ENCODE data around the gene TNS3. TPM values are rescaled to one million over a fixed set of nuclear protein-coding genes. Genes with fewer than 3 reads are reported as not detected.

TNS3 gene
- total and polyA plus RNA-seq, 4 donors = 58.6 to 117 (median 74.7) TPM

GRCh38 chr7:47456210-47456955 lies 125.5 kb downstream of the TNS3 start:
- H3K4me1 ChIP-seq (ENCODE audit: control insufficient read depth, insufficient read depth, low read length) = peaks cover 50% of the 10 kb centered on the region
- no peak for DNase-seq (ENCODE audit: low read depth in 4 of 6, low spot score in 6 of 6)
- H3K27ac ChIP-seq (ENCODE audit: low read depth, low read length) = no peak overlapping the region
- H3K9me3 ChIP-seq (ENCODE audit: control insufficient read depth, insufficient read depth, low read length) = no peaks in the 10 kb centered on the region
- H3K4me3 ChIP-seq (ENCODE audit: low read depth, low read length) = no peak overlapping the region
- H3K27me3 ChIP-seq (ENCODE audit: control insufficient read depth, insufficient read depth, low read length) = no peaks in the 10 kb centered on the region
- H3K36me3 ChIP-seq (ENCODE audit: control insufficient read depth, insufficient read depth, low read length) = peaks cover 3% of the 10 kb centered on the region
- 96% methylated on average over 4 of the region's 14 CpGs for WGBS (ENCODE audit: insufficient coverage)

GRCh38 chr7:47455872-47456185 lies 126.1 kb downstream of the TNS3 start:
- Histone ChIP-seq H3K27ac (ENCODE audit: low read depth, low read length) (no peak overlapping the region), H3K27me3 (ENCODE audit: control insufficient read depth, insufficient read depth, low read length) (no peaks in the 10 kb centered on the region), H3K4me1 (ENCODE audit: control insufficient read depth, insufficient read depth, low read length) (peaks cover 51% of the 10 kb centered on the region), H3K9me3 (ENCODE audit: control insufficient read depth, insufficient read depth, low read length) (no peaks in the 10 kb centered on the region), H3K4me3 (ENCODE audit: low read depth, low read length) (no peak overlapping the region), H3K36me3 (ENCODE audit: control insufficient read depth, insufficient read depth, low read length) (peaks cover 3% of the 10 kb centered on the region)
- no peak for DNase-seq (ENCODE audit: low read depth in 4 of 6, low spot score in 6 of 6)
- WGBS (ENCODE audit: insufficient coverage) = 87% methylated on average over 5 of the region's 5 CpGs

- Histone ChIP-seq H3K4me3 (ENCODE audit: low read depth, low read length) (no peak overlapping the region), H3K9me3 (ENCODE audit: control insufficient read depth, insufficient read depth, low read length) (no peaks in the 10 kb centered on the region), H3K4me1 (ENCODE audit: control insufficient read depth, insufficient read depth, low read length) (peaks cover 52% of the 10 kb centered on the region), H3K27me3 (ENCODE audit: control insufficient read depth, insufficient read depth, low read length) (no peaks in the 10 kb centered on the region), H3K36me3 (ENCODE audit: control insufficient read depth, insufficient read depth, low read length) (peaks cover 3% of the 10 kb centered on the region), H3K27ac (ENCODE audit: low read depth, low read length) (no peak overlapping the region)
- no peak for DNase-seq (ENCODE audit: low read depth in 4 of 6, low spot score in 6 of 6)
- 91% methylated on average over 7 of the region's 7 CpGs for WGBS (ENCODE audit: insufficient coverage)
These were observed 126.7 kb downstream of the TNS3 start for GRCh38 chr7:47454974-47455871.

GRCh38 chr7:47454069-47454973 lies 127.6 kb downstream of the TNS3 start:
- Histone ChIP-seq H3K27ac (ENCODE audit: low read depth, low read length) (no peak overlapping the region), H3K27me3 (ENCODE audit: control insufficient read depth, insufficient read depth, low read length) (no peaks in the 10 kb centered on the region), H3K4me3 (ENCODE audit: low read depth, low read length) (no peak overlapping the region), H3K4me1 (ENCODE audit: control insufficient read depth, insufficient read depth, low read length) (peaks cover 49% of the 10 kb centered on the region), H3K9me3 (ENCODE audit: control insufficient read depth, insufficient read depth, low read length) (no peaks in the 10 kb centered on the region), H3K36me3 (ENCODE audit: control insufficient read depth, insufficient read depth, low read length) (peaks cover 3% of the 10 kb centered on the region)
- 60% methylated on average over 11 of the region's 14 CpGs for WGBS (ENCODE audit: insufficient coverage)
- DNase-seq (ENCODE audit: low read depth in 4 of 6, low spot score in 6 of 6) = no peak

- Histone ChIP-seq H3K27me3 (ENCODE audit: control insufficient read depth, insufficient read depth, low read length) (no peaks in the 10 kb centered on the region), H3K4me1 (ENCODE audit: control insufficient read depth, insufficient read depth, low read length) (peaks cover 49% of the 10 kb centered on the region), H3K36me3 (ENCODE audit: control insufficient read depth, insufficient read depth, low read length) (peaks cover 3% of the 10 kb centered on the region), H3K27ac (ENCODE audit: low read depth, low read length) (no peak overlapping the region), H3K9me3 (ENCODE audit: control insufficient read depth, insufficient read depth, low read length) (no peaks in the 10 kb centered on the region), H3K4me3 (ENCODE audit: low read depth, low read length) (no peak overlapping the region)
- DNase-seq (ENCODE audit: low read depth in 4 of 6, low spot score in 6 of 6) = no peak
- 64% methylated on average over 18 of the region's 23 CpGs for WGBS (ENCODE audit: insufficient coverage)
These were observed 128.5 kb downstream of the TNS3 start for GRCh38 chr7:47453093-47454061.

- Histone ChIP-seq H3K4me1 (ENCODE audit: control insufficient read depth, insufficient read depth, low read length) (peaks cover 49% of the 10 kb centered on the region), H3K36me3 (ENCODE audit: control insufficient read depth, insufficient read depth, low read length) (peaks cover 6% of the 10 kb centered on the region), H3K27ac (ENCODE audit: low read depth, low read length) (no peak overlapping the region), H3K9me3 (ENCODE audit: control insufficient read depth, insufficient read depth, low read length) (no peaks in the 10 kb centered on the region), H3K4me3 (ENCODE audit: low read depth, low read length) (no peak overlapping the region), H3K27me3 (ENCODE audit: control insufficient read depth, insufficient read depth, low read length) (no peaks in the 10 kb centered on the region)
- WGBS (ENCODE audit: insufficient coverage) = 69% methylated on average over 5 of the region's 11 CpGs
- no peak for DNase-seq (ENCODE audit: low read depth in 4 of 6, low spot score in 6 of 6)
These were observed 129.2 kb downstream of the TNS3 start for GRCh38 chr7:47452715-47453092.

- Histone ChIP-seq H3K4me3 (ENCODE audit: low read depth, low read length) (no peak overlapping the region), H3K27ac (ENCODE audit: low read depth, low read length) (no peak overlapping the region), H3K4me1 (ENCODE audit: control insufficient read depth, insufficient read depth, low read length) (peaks cover 51% of the 10 kb centered on the region), H3K36me3 (ENCODE audit: control insufficient read depth, insufficient read depth, low read length) (peaks cover 6% of the 10 kb centered on the region), H3K27me3 (ENCODE audit: control insufficient read depth, insufficient read depth, low read length) (no peaks in the 10 kb centered on the region), H3K9me3 (ENCODE audit: control insufficient read depth, insufficient read depth, low read length) (no peaks in the 10 kb centered on the region)
- 80% methylated on average over 2 of the region's 3 CpGs for WGBS (ENCODE audit: insufficient coverage)
- no peak for DNase-seq (ENCODE audit: low read depth in 4 of 6, low spot score in 6 of 6)
These were observed 129.6 kb downstream of the TNS3 start for GRCh38 chr7:47452295-47452694.

GRCh38 chr7:47451851-47452205 lies 130.1 kb downstream of the TNS3 start:
- Histone ChIP-seq H3K36me3 (ENCODE audit: control insufficient read depth, insufficient read depth, low read length) (peaks cover 6% of the 10 kb centered on the region), H3K4me1 (ENCODE audit: control insufficient read depth, insufficient read depth, low read length) (peaks cover 51% of the 10 kb centered on the region), H3K4me3 (ENCODE audit: low read depth, low read length) (no peak overlapping the region), H3K27me3 (ENCODE audit: control insufficient read depth, insufficient read depth, low read length) (no peaks in the 10 kb centered on the region), H3K27ac (ENCODE audit: low read depth, low read length) (no peak overlapping the region), H3K9me3 (ENCODE audit: control insufficient read depth, insufficient read depth, low read length) (no peaks in the 10 kb centered on the region)
- 81% methylated on average over 3 of the region's 3 CpGs for WGBS (ENCODE audit: insufficient coverage)
- no peak for DNase-seq (ENCODE audit: low read depth in 4 of 6, low spot score in 6 of 6)
